A172 (cell line): Measurements from ENCODE around the gene SLX9. TPM values are rescaled to one million over a fixed set of nuclear protein-coding genes. Genes with fewer than 3 reads are reported as not detected.
A peak's percentile ranks its signal among the peaks of the same experiment; 100 is the strongest.
"Not testable (repeated sequence)": the region's sequence is repeated elsewhere in the genome, so short reads cannot be mapped to it uniquely, and the experiment has no call there.

Experiments
- DNase-seq: peaks from one replicate; pipeline ENCODE4 v3.0.0-alpha.2; 2015; ENCODE audit warnings: low spot score
- total RNA-seq: library from RNA; depleted of rRNA; stranded (reverse); fragments of >200 nt; shearing (Covaris generic); gene quantifications from 2 replicates; pipeline ENCODE4 v1.2.3, GENCODE V29; 2014

Gene SLX9
- total RNA-seq, 1 experiment from 2014 or later = 42.6 TPM

GRCh38 chr21:44902268-44903049 is 37.4 kb upstream of the SLX9 start:
- DNase-seq = no peak

- no peak for DNase-seq
These were observed 36.7 kb upstream of the SLX9 start for GRCh38 chr21:44903050-44903685.

GRCh38 chr21:44903689-44904088 is 36.1 kb upstream of the SLX9 start:
- no peak for DNase-seq

GRCh38 chr21:44904141-44904923 is 35.5 kb upstream of the SLX9 start:
- no peak for DNase-seq

GRCh38 chr21:44905016-44905727 is 34.7 kb upstream of the SLX9 start:
- no peak for DNase-seq

GRCh38 chr21:44905728-44906090 is 34.1 kb upstream of the SLX9 start:
- no peak for DNase-seq

GRCh38 chr21:44907225-44907965 is 32.4 kb upstream of the SLX9 start:
- no peak for DNase-seq

GRCh38 chr21:44907966-44908895 is 31.6 kb upstream of the SLX9 start:
- DNase-seq = no peak

GRCh38 chr21:44908908-44909307 is 30.9 kb upstream of the SLX9 start:
- no peak for DNase-seq

- DNase-seq = no peak
These were observed 30.1 kb upstream of the SLX9 start for GRCh38 chr21:44909719-44910118.

GRCh38 chr21:44910229-44911067 is 29.4 kb upstream of the SLX9 start:
- no peak for DNase-seq

- DNase-seq = no peak
These were observed 28.8 kb upstream of the SLX9 start for GRCh38 chr21:44911068-44911383.

- DNase-seq = peak; percentile 35
These were observed 28.3 kb upstream of the SLX9 start for GRCh38 chr21:44911384-44912157.

- no peak for DNase-seq
These were observed 27.7 kb upstream of the SLX9 start for GRCh38 chr21:44912158-44912473.

- not testable (repeated sequence) for DNase-seq
These were observed 27.1 kb upstream of the SLX9 start for GRCh38 chr21:44912506-44913412.

- DNase-seq = no peak
These were observed 26.2 kb upstream of the SLX9 start for GRCh38 chr21:44913425-44914175.
